KBM-7 (cell line): ENCODE measurements around the gene L3MBTL4.
A peak's percentile ranks its signal among the peaks of the same experiment; 100 is the strongest.
"Not testable (repeated sequence)": the region's sequence is repeated elsewhere in the genome, so short reads cannot be mapped to it uniquely, and the experiment has no call there.

Experiments used
- DNase-seq: peaks from one replicate; pipeline ENCODE4 v3.0.0-alpha.2; 2015
- in situ Hi-C: fragments of 300-500 bp; cut with MboI; formaldehyde crosslinking; loops from 2 replicates; pipeline ENCODE4 v1.14.3; 2020; ENCODE audit warnings: low sequenced_read_pairs, low pct_unique_long_range_greater_than_20kb, mixed read lengths

L3MBTL4 gene

DNA sequence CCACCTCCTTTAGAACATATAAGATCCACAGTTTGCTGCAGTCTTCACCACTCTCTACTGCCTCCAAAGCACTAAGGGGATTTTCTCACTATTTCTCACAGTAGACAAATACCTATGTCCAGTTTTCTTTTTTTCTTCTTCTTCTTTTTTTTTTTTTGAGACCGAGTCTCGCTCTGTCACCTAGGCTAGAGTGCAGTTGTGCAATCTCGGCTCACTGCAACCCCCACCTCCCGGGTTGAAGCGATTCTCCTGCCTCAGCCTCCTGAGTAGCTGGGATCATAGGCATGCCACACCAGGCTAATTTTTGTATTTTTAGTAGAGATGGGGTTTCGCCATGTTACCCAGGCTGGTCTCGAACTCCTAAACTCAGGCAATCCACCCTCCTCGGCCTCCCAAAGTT lies 6.2 kb downstream of the L3MBTL4 start:
- in situ Hi-C loops, result not testable (repeated sequence)

DNA sequence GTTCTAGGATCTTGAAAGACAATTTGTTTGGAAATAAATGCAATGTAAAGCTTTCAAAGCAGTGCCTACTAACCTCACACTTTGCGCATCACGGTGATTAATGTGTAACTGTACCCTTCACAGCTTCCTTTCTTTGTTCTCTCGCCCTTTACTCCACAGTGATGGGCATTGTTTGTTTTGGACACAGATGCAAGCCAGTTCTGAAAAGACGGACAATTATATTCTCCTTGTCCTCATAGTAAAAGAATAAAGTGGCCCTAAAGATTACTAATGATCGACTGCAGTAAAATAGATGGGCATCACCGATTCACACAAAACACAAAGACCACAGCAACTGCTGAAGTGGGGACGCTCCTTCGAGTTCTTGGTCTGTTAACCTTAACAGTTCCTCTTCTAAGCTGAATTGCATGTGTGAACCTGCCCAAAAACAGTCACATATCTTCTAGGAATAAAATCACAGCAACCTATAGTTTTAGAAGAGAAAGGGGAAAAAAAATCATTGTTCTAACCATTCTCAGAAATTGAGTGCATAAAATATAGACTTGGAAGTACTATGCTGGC lies 7.7 kb downstream of the L3MBTL4 start:
- DNase-seq, result no peak
- in situ Hi-C loops, result no loop called here

More for the DNA sequence above, 6.2 kb downstream of the L3MBTL4 start:
- not testable (repeated sequence) for DNase-seq

DNA sequence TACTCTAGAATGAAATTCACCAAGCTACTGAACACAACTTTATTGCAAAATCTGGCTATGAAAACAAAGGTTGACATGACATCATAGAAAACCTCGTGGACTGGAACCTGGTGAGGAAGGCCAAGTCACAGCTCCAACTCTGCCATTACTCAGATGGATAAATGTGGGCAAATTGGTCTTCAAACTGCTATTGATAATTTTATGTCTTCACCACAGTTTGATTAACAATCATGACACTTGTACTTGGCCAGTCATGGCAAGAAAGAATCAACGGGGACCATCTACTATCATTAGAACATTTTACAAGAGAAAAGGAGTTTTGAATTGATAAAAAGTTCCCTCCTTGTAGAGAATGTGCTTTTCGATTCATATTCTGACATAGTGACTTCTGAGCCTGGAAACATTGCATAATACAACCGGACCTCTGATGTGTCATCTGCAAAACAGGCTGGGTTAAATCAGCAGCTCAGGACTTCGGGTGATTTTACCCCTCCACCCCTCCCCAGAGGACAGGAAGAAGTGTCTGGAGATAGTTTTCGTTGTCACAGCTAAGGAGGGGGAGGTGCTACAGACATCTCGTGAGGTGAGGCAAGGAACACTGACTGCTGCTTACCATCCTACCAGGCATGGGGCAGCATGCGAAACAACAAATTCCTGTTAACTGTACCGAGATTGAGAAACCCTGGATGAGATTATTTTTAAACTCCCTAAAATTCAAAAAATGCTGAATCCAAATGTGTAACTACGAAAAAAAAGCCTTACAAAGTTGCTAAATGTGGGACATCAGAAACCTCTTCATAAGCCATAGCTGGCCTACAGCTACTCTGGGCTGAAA lies 8.4 kb downstream of the L3MBTL4 start:
- in situ Hi-C loops, result no loop called here
- no peak for DNase-seq

DNA sequence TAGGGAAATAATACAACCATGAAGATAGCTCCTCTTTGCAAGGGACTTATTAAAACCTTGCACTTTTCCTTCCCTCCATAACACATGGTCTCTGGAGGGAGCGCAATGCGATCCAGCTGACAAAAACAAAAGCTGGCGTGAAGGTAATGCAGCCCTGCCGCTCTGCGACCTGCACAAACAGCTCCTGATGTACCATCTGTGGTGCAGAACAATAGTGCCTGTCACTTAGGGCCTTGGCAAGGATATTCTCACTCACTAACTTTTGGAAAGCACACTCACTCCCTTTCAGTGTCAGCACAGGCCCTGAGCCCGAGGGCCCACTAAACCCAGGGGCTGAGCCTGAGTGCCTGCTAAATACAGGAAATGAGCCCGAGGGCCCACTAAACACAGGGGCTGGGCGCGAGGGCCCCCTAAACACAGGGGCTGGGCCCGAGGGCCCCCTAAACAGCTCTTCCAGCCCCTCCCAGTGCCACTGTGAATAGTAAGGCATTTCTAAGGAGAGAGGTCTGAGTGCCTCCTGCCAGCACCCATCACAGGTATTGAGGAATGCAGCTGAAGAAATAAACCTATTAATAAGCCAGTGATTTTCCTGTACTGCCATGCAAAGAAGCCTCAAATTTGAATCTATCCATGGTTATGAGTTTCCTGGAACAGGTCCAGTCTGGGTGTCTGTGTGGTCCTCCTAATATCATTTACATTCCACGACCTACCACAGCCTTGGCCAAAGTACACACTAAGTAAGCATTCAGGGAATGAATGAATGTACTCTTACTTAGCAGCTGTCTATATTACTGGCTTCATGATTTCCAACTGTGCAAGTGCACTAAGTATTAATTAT lies 9.3 kb downstream of the L3MBTL4 start:
- in situ Hi-C loops, result no loop called here
- no peak for DNase-seq

DNA sequence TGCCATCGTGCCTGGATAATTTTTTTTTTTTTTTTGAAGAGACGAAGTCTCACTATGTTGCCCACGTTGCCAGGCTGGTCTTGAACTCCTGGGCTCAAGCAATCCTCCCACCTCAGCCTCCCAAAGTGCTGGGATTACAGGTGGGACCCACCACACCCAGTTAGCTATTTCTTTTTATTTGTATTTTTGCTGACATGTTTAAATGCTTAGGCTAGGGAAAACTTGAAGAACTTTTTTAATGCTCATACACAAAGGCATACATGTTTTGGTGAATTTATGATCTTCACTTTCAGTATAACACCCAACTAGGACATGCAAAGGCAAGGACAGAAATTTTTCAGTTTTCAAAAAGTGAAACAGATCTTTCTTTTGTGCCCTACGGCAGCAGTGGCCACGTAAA lies 9.9 kb downstream of the L3MBTL4 start:
- DNase-seq, result no peak
- in situ Hi-C loops, result no loop called here

DNA sequence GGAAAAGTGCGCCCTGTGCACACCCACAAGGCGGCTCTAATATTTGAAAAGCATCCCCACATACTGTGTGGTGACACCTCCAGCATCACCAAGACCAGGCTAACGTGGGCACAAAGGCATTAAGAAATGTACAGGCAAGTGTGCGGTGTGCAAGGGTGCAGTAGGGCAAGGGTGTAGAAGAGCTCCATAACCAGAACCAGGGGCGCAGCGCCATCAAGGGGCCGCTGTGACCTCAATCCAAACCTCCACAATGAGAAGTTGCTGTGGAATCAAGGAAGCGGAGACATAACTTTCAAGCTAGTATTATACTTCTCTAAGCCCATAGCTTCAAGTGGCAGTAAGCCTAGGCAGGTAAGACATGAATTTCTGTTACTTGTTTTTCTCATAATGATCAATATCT lies 13.0 kb downstream of the L3MBTL4 start:
- in situ Hi-C loops, result no loop called here
- peak; percentile 2 for DNase-seq

DNA sequence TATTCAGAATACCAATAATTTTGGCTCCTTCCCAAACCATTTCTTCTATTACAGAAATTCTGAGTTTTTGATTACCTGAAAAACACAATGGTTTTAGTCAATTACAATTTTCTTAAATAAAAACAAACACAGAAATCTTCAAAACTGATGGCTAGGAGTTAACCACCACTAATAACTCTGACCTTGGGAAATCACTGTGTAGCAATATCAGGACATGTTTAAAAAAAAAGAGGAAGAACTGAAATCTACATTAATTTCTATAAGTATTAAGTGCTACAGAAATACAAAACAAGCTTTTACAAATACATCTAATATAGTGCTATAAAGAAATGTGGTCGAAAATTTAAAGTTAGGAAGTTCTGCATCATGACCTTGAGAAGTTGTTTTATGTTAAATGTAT lies 14.9 kb downstream of the L3MBTL4 start:
- in situ Hi-C loops, result no loop called here
- DNase-seq, result no peak

DNA sequence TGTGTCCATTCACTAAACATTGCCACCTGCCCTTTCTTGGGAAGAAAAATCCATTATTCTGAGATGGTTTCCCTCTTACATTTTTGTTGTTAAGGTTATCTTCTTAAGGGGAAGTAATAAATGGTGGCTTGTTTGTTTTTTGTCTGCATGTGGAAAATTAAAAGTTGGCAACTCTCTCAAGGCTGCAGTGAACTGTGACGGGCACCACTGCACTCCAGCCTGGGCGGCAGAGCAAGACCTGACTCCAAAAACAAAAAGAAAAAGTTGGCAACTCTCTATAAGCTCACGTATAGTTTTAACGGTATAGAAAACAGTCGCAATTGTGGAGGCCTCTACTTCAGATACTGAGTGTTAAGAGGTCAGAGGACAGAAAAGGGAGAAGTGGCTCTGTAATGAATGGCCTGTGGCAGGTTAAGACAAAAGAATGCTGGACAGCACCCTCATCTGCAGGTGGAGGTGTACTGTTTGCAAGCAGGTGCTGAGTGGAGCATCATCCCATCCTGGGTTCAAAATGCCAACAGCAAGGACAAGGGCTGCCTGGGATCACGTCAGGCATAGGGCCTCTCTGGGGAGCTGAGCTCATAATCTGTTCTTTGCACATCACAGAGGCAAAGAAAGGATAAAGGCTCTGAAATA lies 16.7 kb downstream of the L3MBTL4 start:
- in situ Hi-C loops, result no loop called here
- DNase-seq, result no peak

DNA sequence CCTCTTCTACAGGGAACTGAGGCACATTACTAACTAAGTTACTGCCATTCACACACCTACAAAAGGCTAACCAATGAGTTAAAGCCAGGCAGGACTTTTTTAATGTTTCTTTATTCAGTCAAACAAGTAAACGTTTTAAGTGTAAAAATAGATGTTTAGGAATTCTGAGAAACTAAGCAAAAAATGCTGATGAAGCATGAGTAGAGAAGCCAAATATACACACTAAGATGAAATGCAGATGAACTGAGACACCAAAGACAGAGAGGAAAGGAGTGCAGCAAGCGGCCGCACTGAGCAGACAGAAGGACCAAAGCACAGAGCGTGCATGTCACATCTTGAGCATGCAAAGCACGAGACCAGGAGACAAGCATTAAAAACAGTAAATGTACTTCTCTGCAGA lies 17.9 kb downstream of the L3MBTL4 start:
- in situ Hi-C loops, result no loop called here
- no peak for DNase-seq

DNA sequence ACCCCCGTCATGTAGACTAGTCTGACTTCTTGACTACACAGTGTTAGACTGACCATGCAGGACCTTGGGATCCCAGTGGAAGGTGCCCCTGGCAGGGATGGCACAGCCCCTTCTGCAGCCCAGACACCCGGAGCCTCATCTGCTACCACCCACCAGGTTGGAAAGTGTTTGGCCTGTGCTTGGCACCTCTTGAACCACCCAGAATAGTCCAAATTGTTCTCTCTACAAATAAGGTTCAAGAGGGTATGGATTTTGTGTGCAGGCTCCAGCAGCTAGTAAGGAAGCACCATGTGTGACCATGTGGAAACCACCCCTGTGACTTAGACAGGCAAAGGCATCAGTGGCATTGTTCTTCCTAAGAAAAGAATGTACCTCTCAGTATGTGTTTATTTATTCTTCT lies 18.4 kb downstream of the L3MBTL4 start:
- in situ Hi-C loops, result no loop called here
- DNase-seq, result no peak

DNA sequence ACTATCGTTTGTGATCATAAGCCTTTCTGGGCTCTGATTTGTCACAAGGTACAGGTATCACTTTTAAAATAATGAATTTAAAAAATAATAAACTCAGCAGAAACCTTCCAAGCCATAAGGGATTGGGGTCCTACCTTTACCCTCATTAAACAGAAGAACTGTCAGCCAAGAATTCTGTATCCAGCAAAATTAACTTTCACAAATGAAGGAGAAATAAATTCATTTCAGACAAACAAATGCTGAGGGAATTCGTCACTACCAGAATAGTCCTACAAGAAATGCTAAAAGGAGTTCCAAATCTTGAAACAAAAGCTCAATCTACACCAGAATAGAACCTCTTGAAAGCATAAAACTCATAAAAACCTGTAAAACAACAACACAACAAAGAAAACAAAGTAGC lies 25.7 kb downstream of the L3MBTL4 start:
- DNase-seq, result no peak
- in situ Hi-C loops, result no loop called here

DNA sequence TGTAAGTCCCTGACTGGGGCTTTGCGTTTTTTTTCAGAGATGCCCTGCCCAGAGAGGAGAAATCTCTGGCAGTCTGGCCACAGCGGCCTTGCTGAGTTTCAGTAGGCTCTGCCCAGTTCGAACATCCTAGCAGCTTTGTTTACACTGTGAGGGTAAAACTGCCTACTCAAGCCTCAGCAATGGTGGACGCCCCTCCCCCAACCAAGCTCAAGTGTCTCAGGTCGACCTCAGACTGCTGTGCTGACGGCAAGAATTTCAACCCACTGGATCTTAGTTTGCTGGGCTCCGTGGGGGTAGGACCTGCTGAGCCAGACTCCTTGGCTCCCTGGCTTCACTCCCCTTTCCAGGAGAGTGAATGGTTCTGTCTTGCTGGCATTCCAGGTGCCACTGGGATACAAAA lies 31.7 kb downstream of the L3MBTL4 start:
- DNase-seq, result no peak
- in situ Hi-C loops, result no loop called here

DNA sequence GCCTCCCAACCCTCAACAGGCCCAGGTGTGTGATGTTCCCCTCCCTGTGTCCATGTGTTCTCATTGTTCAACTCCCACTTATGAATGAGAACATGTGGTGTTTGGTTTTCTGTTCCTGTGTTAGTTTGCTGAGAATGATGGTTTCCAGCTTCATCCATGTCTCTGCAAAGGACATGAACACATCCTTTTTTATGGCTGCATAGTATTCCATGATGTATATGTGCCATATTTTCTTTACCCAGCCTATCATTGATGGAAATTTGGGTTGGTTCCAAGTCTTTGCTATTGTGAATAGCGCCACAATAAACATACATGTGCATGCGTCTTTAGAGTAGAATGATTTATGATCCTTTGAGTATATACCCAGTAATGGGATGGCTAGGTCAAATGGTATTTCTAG lies 37.2 kb downstream of the L3MBTL4 start:
- DNase-seq, in situ Hi-C loops: not testable (repeated sequence)

DNA sequence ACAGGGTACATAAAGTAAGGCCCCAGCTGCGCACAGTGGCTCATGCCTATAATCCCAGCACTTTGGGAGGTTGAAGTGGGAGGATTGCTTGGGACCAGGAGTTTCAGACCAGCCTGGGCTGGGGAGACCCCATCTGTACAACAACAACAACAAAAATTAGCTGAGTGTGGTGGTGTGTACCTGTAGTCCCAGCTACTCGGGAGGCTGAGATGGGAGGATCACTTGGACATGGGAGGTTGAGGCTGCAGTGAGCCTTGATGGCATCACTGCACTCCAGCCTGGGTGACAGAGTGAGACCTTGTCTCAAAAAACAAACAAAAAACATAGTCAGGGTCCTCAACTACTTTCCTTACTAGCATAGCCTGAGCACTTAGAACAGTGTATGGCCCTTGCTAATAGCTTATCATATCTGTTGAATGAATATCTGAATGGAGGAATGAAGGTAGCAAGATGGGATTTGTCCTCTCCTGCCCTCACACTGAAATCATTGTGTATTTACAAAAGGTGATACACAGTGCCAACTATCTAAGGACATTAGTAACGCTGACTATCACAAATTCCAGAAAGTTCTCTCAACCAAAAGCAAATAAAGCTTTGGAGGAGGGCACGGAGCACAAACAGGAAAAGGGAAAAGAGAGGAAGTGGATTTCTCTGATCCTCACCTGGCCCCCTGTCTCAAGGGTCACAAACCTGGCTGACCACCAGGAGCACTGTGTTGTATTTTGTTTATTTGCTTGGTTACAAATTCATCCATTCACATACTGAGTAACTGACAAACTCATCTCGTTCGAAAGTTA lies 38.1 kb downstream of the L3MBTL4 start:
- in situ Hi-C loops, result no loop called here
- no peak for DNase-seq

DNA sequence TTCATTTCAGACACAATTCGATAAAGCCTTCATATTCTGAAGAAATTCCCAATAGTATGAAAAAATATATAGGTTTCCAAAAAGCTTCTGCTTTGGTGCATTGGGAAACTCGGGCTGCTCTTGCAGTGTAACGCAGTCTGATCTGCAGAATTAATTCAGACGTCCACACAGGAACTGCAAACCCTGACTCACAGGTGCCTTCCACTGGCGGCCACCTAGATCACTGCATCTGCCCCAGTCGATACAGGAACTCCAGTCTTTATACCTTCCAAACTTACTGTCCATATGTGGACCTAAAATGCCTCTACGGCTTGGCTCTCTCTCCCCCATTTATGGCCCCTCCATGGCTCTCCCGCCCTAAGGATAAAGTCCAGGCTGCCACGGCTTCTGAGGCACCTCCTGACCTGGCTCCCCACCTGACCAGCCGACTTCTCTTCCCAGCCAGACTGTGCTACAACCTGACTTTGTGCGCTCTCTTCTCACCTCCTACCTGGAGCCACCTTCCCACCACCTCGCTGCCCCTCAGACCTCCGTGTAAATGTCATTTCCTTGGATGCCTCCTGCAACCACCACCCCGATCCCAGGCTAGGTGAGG lies 39.7 kb downstream of the L3MBTL4 start:
- no peak for DNase-seq
- in situ Hi-C loops, result no loop called here

DNA sequence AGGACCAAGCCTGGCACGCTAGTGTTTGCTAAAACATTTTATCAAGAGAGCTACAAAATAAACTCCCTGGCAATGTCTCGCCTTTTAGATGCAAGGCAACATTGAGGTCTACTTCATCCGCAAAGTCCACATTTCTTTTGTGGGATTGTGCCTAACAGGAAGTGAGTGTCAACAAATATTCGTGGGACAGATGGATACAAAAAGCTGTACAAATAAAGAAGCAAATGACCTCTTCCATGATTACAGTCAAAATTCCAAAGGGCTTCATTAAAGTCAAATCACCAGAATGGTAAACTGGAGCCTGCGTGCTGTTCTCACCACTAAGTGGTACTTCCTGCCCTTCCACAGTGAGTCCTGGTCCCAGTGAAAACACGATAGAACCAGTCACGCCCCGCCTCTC lies 40.4 kb downstream of the L3MBTL4 start:
- no peak for DNase-seq
- in situ Hi-C loops, result no loop called here

DNA sequence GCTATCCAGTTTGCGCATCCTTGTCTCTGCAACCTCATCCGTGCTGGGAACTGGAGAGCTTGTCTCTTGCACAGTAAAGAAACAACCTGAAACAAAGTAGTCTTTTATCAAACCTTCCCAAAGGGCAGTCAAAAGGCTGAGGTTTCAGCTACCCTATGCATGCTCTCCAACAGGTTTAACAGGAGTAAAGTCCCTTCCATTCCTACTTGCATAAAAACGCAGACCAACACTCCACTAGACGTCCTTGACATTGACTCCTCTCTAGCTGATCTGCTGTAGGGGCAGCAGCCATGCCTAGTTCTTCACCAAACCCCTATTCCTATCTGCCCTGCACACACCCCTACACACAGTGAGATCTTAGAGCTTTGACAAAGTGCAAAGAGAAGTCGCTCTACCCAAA lies 41.5 kb downstream of the L3MBTL4 start:
- in situ Hi-C loops, result no loop called here
- no peak for DNase-seq

DNA sequence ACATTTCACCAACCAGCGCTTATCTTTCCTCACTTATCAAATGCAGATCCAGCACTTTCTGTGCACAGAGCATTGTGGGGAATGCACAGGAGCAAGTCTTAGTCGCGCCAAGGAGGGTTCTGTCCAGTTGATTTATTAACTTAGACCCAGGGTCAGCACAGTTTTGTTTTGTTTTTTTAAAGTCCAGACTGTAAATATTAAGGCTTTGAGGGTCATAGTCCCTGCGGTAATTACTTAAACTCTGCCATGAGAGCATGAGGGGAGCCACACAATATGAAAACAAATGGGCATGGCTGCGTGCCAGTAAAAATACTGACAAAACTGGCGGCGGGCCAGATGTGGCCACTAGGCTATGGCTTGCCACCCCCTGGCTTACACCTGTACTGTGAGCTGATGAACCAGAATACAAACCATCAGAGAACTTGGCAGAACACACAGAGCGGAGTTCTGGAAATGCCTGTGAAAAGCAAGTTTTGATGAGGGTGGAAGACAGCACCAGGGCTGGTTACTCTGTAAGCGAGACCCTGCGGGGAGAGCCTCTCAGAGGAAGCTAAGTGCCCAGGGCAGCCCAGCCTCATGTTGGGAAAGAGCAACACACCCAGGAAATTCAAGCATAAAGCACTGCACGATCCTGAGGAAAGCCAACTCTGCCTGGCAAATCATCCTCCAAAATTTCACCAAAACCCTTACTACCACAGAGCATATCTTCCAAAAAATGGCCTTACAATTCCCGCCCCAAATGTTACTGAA lies 43.6 kb downstream of the L3MBTL4 start:
- DNase-seq, result no peak
- in situ Hi-C loops, result no loop called here
